Hematopoietic multipotent progenitor cell treated with erythropoietin and hydrocortisone succinate and interleukin-3 and kit ligand, for 15 days (in vitro differentiated cells): ENCODE data around the gene PYROXD2.

Source experiments
- DNase-seq: peaks from one replicate; pipeline ENCODE4 v3.0.0-alpha.2; 2015; ENCODE audit warnings: low spot score

The PYROXD2 gene

DNA sequence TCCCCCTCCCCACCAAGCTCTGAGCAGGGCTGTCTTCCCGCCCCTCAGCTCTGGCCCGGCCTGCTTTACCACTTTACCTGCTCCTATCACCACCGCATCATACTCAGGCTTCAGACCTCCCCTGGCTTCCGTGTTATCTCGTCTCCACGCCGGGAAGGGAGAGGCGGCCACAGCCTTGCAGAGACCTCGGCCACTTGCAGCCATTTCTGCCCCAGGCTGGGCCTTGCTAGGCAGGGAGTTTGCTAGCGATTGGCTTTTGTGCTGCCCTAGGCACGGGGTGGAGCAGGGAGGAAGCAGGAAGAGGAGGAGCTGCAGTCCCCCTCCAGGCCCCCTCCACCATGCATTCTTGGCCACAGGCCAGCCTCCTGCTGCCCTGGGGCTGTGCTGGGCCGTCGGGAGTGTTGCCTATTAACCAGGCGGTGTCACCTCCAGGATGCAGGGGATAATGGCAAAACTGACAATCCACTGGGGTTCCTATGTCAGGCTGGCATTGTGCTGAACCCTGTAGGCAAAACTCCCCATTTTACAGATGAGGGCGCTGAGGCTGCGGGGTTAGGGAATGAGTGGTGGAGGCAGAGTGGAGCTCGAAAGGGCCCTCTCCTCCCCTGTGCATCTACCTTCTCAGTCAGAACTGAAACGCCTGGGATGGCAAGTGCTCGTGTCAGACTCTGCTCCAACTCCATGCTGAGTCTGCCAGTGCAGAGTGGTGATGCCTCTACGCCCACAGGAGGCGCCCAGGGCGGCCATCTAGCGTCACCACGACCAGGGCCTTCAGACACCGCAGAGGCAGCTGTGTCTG is at the start of gene PYROXD2:
PYROXD2 (minus strand) TSS at position 251 of the 799 bp plus-strand sequence; CDS start at position 204, 47 bp downstream.
- DNase-seq, result peak; percentile 83

DNA sequence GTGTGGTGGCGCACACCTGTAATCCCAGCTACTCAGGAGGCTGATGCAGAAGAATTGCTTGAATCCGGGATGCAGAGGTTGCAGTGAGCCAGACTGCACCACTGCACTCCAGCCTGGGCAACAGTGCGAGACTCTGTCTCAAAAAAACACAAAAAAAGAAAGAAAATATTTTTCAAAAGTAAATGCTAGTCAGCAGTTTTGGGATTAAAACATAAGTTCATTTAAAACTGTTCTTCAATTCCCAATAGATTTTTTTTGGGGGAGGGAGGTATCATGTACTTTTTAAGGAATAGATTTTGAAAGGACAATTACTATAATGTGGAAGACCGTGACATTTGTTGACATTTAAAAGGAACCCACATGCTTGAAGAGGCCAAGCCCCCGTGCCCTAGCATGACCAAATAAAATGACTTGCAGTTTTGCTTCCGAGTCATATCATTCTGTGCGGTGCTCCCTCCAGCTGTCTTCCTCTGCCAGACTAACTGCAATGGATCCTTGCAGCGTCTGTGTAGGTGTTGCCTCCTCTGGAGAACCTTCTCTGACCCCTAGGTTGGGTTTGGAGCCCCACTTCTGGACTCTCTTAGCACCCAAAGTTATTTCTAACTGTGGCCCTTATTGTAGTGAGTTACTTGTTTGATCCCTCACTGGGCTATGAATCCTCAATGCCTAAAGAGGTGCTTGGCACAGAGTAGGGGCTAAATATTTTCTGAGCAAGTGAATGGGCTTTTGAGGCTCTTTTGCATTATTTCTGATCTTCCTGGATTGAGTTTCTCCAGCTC is 49.2 kb upstream of the PYROXD2 start:
- DNase-seq, result peak; percentile 91

GRCh38 chr10:98463016-98463415 is 48.0 kb upstream of the PYROXD2 start:
- peak; percentile 88 for DNase-seq

- DNase-seq, result no peak
These were observed 46.5 kb upstream of the PYROXD2 start for GRCh38 chr10:98461500-98461842.

DNA sequence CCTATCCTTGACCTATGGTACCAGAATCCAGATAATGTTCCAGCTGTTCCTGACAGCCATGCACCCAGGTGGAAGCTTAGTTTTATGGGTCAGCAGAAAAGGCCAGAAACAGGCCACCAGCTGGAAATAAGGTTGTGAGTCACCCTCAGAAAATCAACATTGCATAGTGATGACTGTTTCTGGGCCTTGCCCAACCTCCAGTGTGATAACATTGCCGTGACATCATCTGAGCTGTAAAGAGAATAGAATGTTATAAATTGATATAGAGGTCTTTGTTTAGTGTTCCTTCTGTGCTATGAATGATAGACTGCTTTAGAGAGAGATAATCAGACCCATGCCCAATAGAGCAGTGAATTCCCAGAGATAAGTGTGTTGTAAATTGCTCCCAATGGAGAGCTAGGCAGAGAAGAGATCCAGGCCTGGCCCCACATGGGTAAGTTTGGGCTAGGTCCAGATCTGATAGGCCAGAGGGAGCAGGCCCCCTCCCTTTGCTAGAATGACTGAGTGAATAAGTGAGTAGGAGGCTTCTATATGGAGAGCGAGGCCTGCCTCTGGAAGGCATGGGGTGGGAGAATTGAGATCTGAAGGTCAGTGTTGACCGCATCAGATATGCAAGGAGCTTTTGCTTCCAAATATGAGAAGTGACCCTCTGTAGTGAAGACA is 46.0 kb upstream of the PYROXD2 start:
- DNase-seq, result peak; percentile 88

GRCh38 chr10:98458809-98459784 is 44.1 kb upstream of the PYROXD2 start:
- DNase-seq, result no peak

- peak; percentile 77 for DNase-seq
These were observed 42.7 kb upstream of the PYROXD2 start for GRCh38 chr10:98457721-98458120.

- DNase-seq, result peak; percentile 33
These were observed 41.9 kb upstream of the PYROXD2 start for GRCh38 chr10:98456686-98457482.

DNA sequence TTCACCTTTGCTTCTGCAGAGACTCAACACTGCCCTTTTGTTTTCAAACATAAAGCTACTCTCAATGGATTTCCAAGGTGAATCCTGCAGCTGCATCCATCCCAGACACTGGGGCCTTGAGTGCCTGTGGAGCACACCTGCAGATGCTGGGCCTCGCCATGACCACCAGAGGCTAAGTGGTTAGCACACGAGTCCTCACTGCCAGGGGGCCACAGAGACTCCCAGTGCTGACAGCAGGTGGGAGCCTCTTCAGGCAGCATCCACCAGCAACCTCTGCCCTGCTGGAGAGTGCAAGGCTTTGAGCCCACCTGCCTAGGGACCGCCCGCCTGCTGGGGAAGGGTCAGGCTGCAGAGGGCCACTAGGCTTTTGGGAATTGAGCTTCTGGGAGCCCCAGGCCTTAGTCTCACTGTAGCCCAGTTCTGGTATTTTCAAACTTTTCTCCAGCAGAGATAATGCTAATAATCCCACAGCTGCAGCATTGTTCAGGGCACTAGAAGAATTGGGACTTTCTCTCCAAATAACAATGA is 41.1 kb upstream of the PYROXD2 start:
- no peak for DNase-seq

DNA sequence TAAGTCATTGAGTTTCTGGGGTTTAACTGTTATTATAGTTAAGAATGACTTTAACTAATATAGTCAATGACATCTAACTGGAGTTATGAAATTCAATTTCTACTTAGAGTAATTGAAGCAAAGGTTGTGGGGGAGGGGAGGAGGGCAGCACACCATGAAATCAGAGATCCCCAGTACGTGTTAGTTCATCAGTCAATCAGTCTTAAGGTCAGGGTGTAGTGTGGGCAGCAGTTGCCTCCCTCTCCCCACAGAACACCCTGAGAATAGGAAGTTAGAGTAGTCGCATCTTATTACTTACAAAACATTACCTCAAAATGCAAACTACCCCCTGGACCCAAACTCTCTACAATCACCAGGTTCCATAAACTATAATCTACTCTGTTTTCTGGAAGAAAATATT is 38.7 kb upstream of the PYROXD2 start:
- no peak for DNase-seq

GRCh38 chr10:98450618-98451017 is 35.6 kb upstream of the PYROXD2 start:
- no peak for DNase-seq

GRCh38 chr10:98449287-98449686 is 34.3 kb upstream of the PYROXD2 start:
- no peak for DNase-seq

DNA sequence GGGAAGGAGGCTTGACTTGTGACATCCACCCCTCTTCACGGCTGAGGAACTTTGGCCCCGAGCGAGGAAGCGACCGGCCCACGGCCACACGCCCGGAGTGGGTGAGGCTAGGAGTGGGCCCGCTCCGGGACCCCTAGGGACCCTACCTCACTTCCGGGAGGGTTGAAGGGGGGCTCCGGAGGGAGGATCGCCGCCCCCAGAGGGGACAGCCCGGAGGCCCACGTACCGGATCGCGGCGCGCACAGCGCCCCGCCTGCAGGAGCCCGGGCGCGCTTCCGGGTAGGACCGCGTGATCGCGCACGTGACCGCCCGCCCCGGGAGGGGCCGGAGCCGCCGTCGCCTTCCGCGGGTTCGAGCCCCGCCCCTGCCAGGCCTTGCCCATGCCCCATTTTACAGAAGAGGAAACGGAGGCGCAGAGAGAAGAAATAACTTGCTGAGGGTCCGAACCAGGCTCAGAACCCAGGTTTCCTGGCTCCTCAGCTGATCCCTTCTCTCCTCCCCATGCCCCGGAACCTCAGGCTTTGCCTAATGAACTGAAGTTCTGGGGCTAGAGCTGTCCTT is 31.8 kb upstream of the PYROXD2 start, which contains the start of gene HPS1:
HPS1 (minus strand) TSS at position 275 of the 561 bp plus-strand sequence. CDS start 3,695 bp downstream, outside the sequence.
- peak; percentile 88 for DNase-seq

DNA sequence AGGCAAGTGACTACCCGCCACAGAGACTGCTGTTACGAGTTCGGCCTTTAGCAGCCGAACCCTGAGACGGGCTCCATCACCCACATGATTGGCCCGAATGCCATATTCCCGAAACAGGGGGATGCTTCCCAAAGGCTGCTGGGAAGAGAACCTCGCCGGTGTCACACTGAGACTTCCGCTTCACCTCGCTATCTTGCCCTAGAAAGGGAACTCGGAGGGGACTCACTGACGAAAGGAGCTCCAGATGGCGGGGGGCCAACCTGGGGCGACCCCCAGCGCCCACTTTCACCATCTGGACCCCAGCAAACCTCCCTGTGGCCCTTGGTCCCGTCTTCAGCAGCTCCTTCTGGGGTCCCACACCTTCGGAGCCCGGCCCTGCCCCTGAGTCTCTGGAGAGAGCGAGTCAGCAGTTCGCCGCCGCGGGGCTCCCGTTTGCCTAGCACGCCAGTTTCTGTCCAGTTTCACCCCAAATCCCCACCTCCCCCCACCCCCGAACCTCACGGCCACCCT is 31.2 kb upstream of the PYROXD2 start:
- DNase-seq, result peak; percentile 64

GRCh38 chr10:98445200-98445812 is 30.3 kb upstream of the PYROXD2 start:
- no peak for DNase-seq

GRCh38 chr10:98444314-98445006 is 29.5 kb upstream of the PYROXD2 start:
- DNase-seq, result no peak

- no peak for DNase-seq
These were observed 23.7 kb upstream of the PYROXD2 start for GRCh38 chr10:98438715-98439114.

DNA sequence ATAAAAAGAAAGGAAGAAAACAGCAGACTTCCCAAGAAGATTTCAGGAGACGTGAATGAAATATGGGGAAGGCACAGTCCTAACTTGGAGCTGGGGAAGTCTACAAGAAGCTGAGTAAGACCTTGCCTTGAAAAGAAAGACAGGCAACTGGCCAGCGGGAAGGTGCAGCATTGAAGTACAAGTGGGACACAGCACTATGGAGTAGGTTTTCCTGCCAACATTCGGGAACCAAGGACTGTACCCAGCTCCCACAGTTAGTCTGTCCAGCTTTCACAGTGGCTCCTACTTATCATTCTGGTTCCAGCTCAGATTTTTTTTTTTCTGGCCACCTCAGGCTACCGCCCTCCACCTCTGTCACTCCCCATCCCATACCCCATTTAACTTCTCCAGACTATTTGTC is 21.7 kb upstream of the PYROXD2 start:
- no peak for DNase-seq

- DNase-seq, result no peak
These were observed 20.2 kb upstream of the PYROXD2 start for GRCh38 chr10:98435178-98435577.
